Ecto neural progenitor cell (in vitro differentiated cells): ENCODE results near the gene RBP5.

Experiments used
- DNase-seq: peaks from one replicate; pipeline ENCODE4 v3.0.0-alpha.2; 2018; ENCODE audit warnings: low spot score

Gene RBP5, protein sequence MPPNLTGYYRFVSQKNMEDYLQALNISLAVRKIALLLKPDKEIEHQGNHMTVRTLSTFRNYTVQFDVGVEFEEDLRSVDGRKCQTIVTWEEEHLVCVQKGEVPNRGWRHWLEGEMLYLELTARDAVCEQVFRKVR

GRCh38 chr12:7128681-7129286 is at the start of gene RBP5:
RBP5 (minus strand) TSS chr12:7128889; CDS start chr12:7128775, 114 bp downstream.
- DNase-seq: no peak

GRCh38 chr12:7178481-7178880 is 49.8 kb upstream of the RBP5 start:
- no peak for DNase-seq

GRCh38 chr12:7176595-7176994 is 47.9 kb upstream of the RBP5 start:
- no peak for DNase-seq

- no peak for DNase-seq
These were observed 46.8 kb upstream of the RBP5 start for GRCh38 chr12:7175493-7175892.

DNA sequence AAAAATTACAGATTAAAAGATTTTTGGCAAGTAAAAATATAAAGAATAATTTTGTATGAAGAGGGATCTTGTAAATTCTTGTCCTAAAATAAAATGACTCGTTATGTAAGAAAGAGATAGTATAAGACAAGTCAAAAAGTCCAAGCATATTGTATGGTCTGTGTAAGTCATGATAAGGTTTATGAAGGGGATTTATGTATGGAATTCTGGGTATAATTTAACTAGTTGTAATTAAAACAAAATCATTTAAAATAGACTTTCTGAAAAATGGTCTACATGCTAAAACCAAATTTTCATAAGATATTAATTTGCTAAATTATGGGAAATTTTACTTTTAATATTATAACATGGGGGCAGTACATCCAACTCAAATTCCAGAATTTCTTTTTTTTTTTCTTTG is 43.2 kb upstream of the RBP5 start:
- no peak for DNase-seq

- DNase-seq: no peak
These were observed 41.3 kb upstream of the RBP5 start for GRCh38 chr12:7169951-7170350.

DNA sequence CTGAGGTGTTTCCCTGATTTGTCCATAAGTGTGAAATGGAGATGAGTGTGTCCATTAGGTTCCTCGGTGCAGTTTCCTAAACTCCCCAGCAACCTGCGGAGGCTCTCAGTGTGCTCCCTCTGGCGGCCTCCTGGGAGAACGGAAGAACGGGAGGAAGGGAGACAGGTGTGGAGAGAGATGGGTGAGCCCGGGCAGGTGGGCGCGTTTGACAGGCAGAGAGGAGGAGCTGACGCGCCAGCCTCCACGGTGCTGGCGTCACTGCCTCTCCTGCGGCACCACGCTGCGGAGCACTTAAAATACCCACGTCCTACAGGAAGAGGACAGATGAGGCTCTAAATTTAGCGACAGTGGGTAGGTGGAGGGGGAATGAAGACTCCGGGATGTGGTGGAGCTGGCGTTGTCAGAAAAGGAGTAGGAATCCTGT is 34.0 kb upstream of the RBP5 start:
- DNase-seq: no peak

DNA sequence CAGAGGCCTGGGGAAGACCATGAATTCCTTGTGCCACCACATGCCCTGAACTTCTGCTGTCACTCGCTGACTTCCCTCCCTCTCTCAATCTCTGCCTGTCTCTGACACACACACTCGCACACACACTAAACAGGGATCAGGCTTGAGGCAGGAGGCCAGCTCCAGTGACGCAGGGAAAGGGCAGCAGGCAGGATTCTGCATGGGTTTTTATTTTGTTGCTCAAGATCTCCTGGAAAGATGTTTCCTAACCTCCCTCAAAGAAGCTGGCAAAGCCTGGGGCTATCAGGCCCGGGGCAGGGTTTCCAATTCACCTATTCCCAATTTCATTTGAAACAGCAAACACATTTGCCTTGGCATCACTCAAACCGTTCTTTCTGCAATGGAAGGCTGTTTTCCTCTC is 33.1 kb upstream of the RBP5 start:
- no peak for DNase-seq

DNA sequence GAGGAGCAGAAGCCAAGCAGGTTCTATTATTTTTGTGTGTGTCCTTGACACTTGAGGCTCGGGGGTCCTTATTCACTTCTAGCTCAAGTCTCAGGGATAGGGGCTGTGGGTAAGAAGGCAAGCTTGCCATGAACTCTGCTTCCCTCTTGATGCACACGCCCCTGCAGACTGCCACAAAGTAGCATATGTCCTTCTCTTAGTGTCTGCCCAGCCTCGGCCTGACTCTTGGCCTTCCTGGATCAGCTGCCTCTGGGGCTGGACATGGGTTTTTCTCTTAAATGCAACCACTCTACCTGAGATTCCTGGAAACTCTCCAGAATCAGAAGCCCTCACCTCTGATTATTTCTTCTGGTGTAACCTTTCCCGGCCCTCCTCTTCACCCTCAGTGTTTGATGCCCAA is 32.6 kb upstream of the RBP5 start:
- no peak for DNase-seq

- DNase-seq: no peak
These were observed 31.5 kb upstream of the RBP5 start for GRCh38 chr12:7160183-7160582.

DNA sequence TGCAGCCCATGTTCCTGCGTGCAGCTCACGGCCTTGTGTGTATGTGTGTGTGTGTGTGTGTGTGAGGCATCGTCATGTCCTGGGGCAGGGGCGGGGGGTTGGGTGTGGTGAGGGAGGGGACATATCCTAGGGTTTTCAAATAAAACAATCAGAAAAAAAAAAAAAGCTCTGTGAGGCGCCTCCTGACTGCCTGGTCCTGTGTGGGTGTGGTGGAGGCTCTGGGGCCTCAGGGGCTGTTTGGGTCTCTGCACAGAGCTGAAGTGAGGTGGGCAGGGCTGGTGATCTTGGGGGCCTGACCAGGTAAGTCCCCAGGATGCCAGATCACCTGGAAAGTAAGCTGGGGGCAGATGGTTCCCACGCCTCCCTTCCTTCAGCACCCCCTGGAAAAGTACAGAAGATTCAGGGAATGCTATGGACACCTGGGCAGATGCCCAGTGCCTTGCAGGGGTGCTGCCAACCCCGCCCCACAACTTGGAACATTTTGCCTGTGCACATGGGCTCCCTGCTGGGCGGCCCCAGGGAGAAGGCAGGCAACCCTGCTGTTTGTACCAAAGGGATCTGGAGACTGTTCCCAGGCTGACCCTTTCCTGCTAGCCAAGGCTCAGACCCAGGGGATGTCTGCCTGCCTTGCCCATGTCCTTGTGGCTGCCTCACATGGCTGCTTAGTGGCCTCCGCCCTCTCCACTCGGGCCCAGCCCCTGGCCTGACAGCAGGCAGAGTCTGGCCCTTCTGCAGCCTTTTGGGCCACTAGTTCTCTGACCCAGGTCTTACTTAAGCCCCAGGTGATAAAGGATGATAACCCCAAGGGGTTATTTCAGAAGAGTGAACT is 30.3 kb upstream of the RBP5 start:
- DNase-seq: no peak

GRCh38 chr12:7157391-7157790 is 28.7 kb upstream of the RBP5 start:
- no peak for DNase-seq

DNA sequence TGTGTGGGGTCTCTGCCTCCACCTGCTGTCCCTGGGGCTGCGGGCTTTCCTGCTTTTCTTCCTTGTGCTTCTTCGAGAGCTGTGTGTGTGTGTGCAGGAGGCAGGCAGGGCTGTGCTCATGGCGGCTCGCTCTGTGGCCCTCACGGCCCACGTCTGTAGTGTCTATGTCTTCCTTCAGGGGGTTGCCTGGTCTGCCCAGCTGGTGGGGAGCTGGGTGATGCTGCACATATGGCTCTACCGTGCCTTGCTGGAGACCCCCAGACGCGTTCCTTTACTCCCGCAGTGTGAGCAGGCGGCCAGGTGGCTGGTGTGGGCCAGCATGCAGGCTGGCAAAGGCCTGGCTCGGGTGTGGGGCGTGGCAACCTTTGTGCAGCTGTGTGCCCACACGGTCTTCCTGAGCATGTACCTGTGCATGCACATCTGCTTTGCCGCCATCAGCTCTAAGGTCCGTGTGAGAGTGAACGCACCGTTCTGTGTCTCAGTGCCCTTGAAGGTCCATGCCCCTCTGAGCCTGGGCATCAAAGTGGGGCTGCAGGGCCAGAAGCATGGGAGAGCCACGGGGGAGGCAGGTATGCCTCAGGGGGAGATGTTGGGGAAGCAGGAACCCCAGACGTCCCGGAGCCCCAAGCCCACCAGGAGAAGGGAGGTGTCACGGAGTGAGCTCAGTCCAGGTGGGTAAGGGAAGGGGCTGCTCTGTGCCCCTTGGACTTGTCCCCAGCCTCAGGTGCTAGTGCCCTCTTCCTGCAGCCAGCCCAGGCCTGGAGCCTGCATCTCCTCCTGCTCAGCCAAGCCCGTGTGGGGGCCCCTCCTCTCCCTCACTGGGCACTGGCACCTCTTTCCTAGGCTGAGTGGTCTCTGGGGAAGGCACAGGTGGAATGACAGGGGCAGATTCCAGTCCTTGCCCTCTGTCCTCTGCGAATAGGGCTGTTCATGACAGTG is 27.8 kb upstream of the RBP5 start:
- DNase-seq: no peak

GRCh38 chr12:7155471-7156034 is 26.9 kb upstream of the RBP5 start:
- no peak for DNase-seq

GRCh38 chr12:7154901-7155470 is 26.3 kb upstream of the RBP5 start:
- no peak for DNase-seq

DNA sequence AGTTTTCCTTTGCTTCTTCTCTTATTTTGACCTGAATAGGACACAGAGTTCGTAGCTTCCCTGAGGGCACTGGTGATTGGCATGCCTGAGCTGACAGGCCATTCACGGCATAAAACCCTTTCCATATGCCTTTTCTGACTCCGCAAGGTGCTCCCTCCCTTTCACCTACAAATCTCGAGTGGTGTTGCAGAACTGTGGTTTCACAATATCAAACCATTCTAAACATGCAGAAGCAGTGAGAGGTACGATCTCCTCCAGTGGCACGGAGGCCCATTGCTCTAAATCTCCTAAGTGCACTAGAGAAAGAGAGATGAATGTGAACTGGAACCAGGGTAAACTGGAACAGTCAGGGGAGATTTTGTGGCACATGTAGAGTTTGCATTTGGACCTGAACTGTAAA is 25.4 kb upstream of the RBP5 start:
- no peak for DNase-seq

DNA sequence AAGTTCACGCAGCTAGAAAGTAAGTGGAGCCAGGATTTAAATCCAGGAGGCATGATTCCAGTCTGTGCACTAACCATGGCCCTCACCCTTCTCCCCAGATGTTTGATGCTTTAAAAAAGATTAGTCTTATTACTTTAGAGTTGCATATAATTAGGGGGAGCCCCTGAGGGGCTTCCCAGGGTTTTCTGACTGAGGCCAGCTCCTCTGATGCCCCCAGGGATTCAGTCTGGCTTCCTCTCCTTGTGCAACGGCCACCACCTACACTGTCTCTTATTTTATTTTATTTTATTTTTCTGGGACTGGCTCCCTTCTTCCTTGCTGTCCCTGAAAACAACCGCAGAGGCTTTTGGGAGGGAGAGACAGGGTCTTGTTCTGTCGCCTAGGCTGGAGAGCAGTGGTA is 24.1 kb upstream of the RBP5 start:
- DNase-seq: no peak

- DNase-seq: no peak
These were observed 22.8 kb upstream of the RBP5 start for GRCh38 chr12:7151532-7151931.

- DNase-seq: peak; percentile 32
These were observed 22.2 kb upstream of the RBP5 start for GRCh38 chr12:7150841-7151240.

DNA sequence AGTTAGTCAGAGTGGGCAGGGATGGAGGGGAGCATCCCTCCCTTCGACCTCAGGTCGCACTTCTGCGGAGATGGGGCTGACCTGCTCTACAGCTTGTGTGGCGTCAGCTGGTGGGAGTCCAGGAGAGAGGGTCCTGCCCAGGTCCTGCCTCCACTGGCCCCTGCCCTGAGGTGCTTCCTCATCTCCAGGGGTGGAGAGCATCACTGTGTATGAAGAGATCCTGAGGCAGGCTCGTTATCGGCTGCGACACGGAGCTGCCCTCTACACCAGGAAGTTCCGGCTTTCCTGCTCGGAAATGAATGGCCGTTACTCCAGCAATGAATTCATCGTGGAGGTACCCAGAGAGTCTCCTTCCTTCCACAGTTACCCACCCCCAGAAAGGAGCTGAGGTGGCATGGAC is 21.7 kb upstream of the RBP5 start:
- DNase-seq: peak; percentile 31

- no peak for DNase-seq
These were observed 18.2 kb upstream of the RBP5 start for GRCh38 chr12:7146906-7147305.

DNA sequence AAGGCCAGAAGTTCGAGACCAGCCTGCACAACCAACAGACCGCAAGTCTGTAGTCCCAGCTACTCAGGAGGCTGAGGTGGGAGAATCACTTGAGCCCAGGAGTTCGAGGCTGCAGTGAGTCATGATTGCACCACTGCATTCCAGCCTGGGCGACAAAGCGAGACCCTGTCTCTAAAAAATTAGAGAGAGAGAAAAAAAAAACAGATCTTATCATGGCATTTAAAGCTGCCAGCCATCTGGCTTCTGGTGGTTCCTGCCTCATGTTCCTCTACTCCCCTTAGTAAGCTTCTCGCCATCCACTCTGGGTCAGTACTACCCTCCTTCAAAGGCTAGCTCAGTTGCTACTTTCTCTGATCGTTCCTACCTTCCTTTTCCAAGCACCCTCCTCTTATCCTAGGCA is 17.5 kb upstream of the RBP5 start:
- no peak for DNase-seq
